GM19193 (cell line): ENCODE data around the gene PID1.

Experiments used
- POLR2A ChIP-seq: IDR thresholded peaks from 4 replicates; pipeline ENCODE4 v1.6.1; 2011; ENCODE audit not compliant: insufficient read depth, insufficient read length; ENCODE audit errors: extremely low read depth

Gene PID1

DNA sequence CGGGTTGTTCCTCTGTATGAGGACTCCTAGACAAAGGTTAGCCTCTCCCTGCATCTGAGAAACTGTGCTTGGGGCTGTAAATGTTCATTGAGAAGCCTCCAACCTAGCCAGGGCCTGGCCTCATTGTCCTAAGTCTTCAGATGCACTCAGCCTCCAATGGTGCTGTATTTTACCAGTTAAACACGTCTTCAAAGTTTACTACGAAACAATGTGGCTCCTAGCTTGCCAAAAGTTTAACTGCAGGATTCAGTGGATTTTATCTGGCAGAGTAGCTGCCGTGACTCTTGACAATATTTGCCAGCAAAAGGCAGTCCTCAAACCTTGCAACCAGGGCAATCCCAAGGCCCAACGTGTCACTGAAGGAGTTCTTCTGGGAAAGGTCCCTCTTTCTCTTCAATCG is 1.1 kb downstream of the PID1 start:
- TF ChIP-seq POLR2A, result no peak

GRCh38 chr2:229269146-229269545 is 1.9 kb downstream of the PID1 start:
- TF ChIP-seq POLR2A, result no peak

DNA sequence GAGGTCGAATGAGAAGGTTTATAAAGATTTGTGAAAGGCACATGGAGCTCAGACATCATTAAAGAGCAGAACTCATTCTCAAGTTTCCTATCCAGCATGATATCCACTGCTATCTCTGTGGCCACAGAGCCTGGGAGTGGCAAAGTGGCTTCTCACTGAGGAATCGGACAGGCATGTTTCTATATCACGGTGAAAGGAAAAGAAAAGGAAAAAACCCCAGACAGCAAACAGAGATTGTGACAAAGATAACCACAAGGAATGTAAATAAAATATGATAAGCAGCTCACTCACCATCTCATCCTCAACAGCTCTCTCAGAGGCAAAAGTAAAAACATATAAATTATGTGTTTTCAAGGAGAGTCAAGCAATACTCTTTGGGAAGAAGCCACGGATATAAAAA is 2.5 kb downstream of the PID1 start:
- TF ChIP-seq POLR2A, result no peak

GRCh38 chr2:229267080-229267479 is 4.0 kb downstream of the PID1 start:
- TF ChIP-seq POLR2A, result no peak

DNA sequence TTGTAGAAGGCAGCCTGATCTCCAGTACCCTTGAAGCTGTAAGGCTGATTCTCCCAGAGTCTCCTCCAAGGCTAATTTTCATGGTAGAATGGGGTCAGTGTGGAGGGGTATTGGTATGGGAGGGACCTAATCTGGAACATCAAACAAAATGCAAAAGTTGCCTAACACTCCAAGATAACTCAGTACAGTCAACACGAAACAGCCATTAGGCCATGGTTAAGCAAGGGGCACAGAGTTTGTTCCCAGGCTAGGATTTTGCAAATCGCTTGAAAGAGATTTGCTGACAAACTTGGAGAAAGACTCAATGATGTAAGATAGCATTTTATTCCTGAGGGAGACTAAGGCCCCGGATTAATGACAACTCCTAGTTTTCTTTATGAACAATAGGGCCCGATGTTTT is 5.4 kb downstream of the PID1 start:
- no peak for TF ChIP-seq POLR2A

DNA sequence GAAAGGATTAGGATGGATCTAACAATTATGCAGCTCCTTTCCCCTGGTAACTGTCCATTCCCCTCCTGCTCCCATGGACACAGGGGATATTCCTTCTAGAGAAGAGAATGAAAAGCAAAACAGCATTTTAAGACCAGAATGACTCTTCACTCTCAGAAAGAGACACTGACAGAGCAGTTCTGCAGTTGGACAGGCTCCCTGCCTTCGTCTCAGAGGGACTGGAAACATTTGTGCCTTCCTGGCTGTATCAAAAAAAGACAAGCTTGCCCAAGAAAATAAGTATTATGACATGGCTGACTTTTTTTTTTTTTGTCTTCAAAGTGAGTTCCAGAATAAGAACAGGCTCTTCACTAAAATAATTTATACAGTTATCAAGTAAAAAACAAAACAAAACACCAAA is 9.5 kb downstream of the PID1 start:
- TF ChIP-seq POLR2A, result no peak

GRCh38 chr2:229261076-229261475 is 10.0 kb downstream of the PID1 start:
- TF ChIP-seq POLR2A, result no peak

DNA sequence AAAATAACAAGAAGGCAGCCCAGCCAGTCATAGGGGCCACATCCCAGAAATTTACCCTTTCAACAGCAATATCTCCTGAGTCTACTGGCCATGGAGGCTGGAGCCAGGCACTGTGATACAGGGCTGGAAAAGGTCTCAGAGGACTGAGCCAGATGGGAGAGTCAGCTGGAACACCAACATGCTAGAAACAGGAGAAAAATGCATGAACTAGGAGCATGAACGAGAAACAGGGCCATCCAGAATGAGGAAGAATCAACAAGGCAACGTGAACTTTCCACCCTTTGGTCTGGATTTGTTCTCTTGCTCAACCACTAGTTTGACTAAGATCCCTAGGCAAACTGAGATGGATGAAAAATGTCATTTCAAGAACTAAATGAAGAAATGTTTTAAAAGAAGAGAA is 13.1 kb downstream of the PID1 start:
- no peak for TF ChIP-seq POLR2A

DNA sequence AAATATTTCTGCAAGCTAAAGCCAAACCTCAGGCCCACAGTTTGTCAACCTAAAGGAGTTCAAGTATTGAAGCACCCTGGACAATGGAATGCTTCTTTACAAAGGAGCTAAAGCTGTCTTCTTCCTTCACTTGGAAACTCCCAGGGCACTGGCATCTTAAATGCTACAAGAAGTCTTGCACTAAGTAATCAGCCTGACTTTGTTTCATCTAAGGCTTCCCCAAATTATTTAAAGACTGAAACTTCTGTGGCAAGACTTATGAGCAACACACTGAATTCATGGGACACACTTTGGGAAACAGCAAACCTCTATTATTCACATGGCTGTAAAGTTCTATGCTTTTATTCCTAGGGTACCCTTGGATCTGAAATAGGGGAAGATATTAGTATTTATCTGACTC is 14.7 kb downstream of the PID1 start:
- TF ChIP-seq POLR2A, result no peak

- TF ChIP-seq POLR2A, result no peak
Measured at GRCh38 chr2:229254206-229254605, 16.9 kb downstream of the PID1 start.

DNA sequence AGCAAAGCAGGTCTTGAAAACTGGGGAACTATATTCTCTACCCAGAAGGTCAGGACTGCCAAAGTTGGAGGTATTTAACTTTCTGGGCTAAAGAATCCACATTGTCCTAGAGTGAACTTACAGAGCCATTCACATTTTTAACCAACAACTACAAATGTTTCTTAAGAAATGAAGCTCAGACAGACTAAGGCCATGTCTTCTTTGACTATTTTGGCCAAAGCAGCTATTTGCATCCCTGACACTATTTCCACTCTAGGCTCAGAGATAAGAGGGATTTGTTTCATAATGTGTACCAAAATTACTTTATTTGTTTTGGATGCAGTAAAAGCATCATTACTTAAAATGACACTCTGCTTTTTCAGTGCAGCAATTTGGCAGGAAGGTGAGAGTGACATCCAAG is 18.1 kb downstream of the PID1 start:
- TF ChIP-seq POLR2A, result no peak

DNA sequence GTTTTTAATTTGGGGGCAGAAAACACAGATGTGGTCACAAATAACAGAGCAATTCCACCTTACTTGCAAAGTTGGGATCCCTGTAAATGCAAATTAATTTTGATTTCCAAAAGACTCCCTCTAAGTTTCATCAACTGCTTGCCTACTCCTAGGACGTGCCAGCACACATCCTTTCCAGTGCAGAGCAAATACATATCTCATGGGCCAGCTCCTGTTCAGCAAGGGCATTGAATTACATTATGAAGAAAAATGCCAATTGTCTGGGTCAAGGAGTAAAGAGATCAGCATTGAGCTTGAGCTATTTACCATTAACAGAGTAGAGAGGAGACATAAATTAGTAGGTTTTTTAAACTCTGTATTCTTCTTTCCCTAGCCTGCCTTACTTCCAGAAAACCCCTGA is 18.8 kb downstream of the PID1 start:
- TF ChIP-seq POLR2A, result no peak

GRCh38 chr2:229249536-229249935 is 21.6 kb downstream of the PID1 start:
- TF ChIP-seq POLR2A, result no peak

- no peak for TF ChIP-seq POLR2A
Measured at GRCh38 chr2:229246334-229246733, 24.8 kb downstream of the PID1 start.

- no peak for TF ChIP-seq POLR2A
Measured at GRCh38 chr2:229244975-229245374, 26.1 kb downstream of the PID1 start.

- TF ChIP-seq POLR2A, result no peak
Measured at GRCh38 chr2:229243890-229244560, 27.1 kb downstream of the PID1 start.

DNA sequence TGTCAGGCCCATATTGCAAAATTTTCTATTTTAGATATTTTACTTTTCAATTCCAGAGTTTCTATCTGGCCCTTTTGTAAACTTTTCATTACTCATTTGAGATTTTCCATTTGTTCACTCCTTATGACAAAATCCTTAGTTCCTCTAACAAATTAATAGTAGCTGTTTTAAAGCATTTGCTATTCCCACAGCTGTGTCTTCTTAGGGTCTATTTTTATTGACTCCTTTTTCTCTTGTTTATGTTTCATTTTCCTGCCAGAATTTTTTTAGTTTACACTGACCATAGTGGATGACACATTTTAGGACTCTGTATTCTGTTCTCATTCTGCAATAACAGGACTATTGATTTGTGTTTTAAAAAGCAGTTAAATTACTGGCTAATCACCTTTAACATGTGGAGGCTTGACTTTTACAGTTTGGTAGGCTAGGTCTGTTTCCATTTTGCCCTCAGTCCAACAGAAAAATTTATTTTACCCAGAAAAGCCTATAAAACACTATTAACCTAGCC is 30.0 kb downstream of the PID1 start:
- TF ChIP-seq POLR2A, result no peak

- no peak for TF ChIP-seq POLR2A
Measured at GRCh38 chr2:229239021-229239420, 32.1 kb downstream of the PID1 start.

DNA sequence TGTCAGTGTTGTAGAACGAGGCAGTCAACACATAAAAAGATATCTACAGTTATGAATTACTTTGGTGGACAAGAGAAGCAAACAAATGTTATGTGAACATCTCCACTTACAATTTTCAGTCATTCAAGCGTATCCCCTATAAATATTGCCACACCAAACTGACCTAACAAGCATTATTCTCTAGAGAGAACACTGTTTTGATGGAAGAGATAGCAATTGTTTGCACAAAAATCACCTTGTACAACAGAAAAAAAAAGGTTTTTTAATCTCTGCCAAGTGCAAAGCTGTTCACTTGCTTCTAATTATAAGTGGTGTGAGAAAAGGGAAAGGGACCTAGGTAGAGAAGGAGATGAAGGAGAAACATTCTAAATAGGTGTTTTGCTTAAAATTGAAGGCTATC is 33.8 kb downstream of the PID1 start:
- TF ChIP-seq POLR2A, result no peak
